Fibroblast of pulmonary artery (primary cell): ENCODE measurements around the gene INSRR.

Experiments used
- DNase-seq: peaks from one replicate; pipeline ENCODE4 v3.0.0-alpha.2; 2010; ENCODE audit warnings: low read depth
- H3K4me3 ChIP-seq: replicated peaks from 2 replicates; pipeline ENCODE4 v1.5.1; 2011; ENCODE audit warnings: low read depth, mild to moderate bottlenecking, control low read depth, low read length, moderate library complexity
- TF ChIP-seq, protein P1 (sequence below): IDR thresholded peaks from 2 replicates; pipeline ENCODE4 v1.5.1; 2011; ENCODE audit warnings: mild to moderate bottlenecking, control low read depth, low read length, inconsistent platforms; ENCODE audit errors: missing control alignments

INSRR gene

GRCh38 chr1:156854634-156855033, 4.3 kb downstream of the INSRR start:
- DNase-seq: no peak
- TF ChIP-seq, protein P1, sequence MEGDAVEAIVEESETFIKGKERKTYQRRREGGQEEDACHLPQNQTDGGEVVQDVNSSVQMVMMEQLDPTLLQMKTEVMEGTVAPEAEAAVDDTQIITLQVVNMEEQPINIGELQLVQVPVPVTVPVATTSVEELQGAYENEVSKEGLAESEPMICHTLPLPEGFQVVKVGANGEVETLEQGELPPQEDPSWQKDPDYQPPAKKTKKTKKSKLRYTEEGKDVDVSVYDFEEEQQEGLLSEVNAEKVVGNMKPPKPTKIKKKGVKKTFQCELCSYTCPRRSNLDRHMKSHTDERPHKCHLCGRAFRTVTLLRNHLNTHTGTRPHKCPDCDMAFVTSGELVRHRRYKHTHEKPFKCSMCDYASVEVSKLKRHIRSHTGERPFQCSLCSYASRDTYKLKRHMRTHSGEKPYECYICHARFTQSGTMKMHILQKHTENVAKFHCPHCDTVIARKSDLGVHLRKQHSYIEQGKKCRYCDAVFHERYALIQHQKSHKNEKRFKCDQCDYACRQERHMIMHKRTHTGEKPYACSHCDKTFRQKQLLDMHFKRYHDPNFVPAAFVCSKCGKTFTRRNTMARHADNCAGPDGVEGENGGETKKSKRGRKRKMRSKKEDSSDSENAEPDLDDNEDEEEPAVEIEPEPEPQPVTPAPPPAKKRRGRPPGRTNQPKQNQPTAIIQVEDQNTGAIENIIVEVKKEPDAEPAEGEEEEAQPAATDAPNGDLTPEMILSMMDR: no peak
- no peak overlapping the region for H3K4me3 ChIP-seq

DNA sequence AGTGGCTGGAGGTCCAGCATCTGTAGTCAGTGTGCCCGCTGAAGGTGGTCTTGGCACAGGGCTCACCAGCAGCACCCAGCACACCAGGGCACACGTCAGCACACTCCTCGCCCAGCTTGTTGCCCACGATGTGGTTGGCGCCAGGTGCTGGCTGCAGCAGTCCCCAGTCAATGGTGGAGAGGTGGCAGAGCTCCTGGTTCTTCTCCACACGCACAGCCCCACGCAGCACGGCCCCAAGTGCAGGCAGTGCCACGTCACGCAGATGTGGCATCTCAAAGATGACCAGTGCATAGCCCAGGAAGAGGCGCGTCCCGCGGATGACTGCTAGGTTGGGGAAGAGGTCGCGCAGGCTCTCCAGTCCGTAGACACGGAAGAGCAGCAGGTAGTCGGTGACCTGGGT, 5.2 kb downstream of the INSRR start:
- no peak overlapping the region for H3K4me3 ChIP-seq
- TF ChIP-seq, protein P1: no peak
- no peak for DNase-seq

- TF ChIP-seq, protein P1: no peak
- no peak overlapping the region for H3K4me3 ChIP-seq
- DNase-seq: peak; percentile 29
Observed at GRCh38 chr1:156852418-156852874, 6.5 kb downstream of the INSRR start.

DNA sequence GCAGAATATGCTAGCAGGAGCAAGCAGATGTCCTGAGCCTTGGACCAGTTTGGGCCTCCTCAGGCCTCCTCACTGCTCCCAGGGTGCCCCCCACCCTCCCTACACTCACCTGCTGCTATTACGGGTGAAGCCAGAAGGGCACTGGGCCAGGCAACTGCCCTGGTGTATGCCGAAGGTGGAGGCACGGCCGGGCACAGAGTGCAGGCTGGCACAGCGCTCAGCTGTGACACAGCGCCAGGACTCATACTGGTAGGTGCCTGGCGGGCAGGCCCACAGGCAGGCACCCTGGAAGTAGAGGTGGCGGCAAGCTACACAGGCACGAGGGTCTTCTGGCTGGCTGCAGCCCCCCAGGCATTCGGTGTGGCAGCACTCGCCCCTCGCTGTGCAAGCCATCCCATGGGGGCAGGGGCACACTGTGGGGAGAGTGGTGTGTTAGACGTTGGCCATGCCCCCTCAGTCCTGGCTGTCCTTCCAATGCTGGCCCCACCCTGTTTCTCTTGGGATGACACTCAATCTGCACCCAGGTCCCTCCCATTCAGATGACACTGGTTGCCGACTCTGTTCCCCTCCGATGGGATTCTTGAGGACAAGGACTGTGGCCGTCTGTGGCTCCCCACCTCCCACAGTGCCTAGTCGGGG, 7.0 kb downstream of the INSRR start:
- TF ChIP-seq, protein P1: no peak
- H3K4me3 ChIP-seq: no peak overlapping the region
- no peak for DNase-seq

- H3K4me3 ChIP-seq: no peak overlapping the region
- TF ChIP-seq, protein P1: no peak
- no peak for DNase-seq
Observed at GRCh38 chr1:156849151-156849496, 9.8 kb downstream of the INSRR start.

DNA sequence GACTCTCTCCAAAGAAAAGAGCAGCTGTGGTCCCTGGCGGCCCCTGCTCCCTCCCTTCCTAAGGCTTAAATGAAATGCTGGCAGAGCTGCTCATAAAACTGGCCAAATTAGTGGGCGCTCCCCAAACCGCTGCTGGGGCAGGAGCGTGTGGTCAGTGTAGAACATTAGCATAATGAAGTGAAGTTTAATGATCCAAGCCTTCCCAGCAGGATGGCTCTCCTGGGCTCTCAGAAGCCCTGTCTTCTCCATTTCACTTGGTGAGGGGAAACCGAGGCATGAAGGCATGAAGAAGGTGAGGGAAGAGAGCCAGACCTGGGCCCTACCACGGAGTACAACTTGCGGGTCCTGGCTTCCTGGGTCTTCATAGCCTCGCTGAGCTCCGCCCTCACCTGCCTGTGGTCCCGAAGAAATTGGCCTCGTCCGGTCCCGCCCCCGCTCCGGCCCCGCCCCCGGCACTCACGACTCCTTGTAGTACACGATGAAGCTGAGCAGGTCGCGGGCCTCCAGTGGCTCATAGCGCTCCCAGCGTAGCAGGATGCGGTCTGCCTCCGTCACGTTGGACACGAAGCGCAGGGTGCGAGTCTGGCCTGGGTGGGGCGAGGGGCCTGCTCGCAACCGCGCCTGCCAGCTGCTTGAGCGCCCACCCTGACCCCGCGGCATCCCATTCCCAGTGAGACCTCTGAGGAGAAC, 10.3 kb downstream of the INSRR start:
- TF ChIP-seq, protein P1: no peak
- no peak overlapping the region for H3K4me3 ChIP-seq
- DNase-seq: no peak
